NOMO-1 treated with dmso at 0.1 percent for 144 hours (cell line): ENCODE measurements around the gene GNG8.

Source experiments
- DNase-seq: peaks from one replicate; lab custom pipeline; 2025; ENCODE audit not compliant: unreplicated experiment; lab: John Stamatoyannopoulos, UW

Gene GNG8

GRCh38 chr19:46635920-46636761, at the start of gene GNG8:
Gene GNG8 (minus strand): TSS chr19:46636202. CDS start chr19:46634682, 1,520 bp downstream.
- DNase-seq, result no peak

- no peak for DNase-seq
Measured at GRCh38 chr19:46685189-46685588, 49.2 kb upstream of the GNG8 start.

GRCh38 chr19:46678110-46678732, 42.2 kb upstream of the GNG8 start:
- no peak for DNase-seq

- no peak for DNase-seq
Measured at GRCh38 chr19:46674416-46675178, 38.6 kb upstream of the GNG8 start.

- DNase-seq, result no peak
Measured at GRCh38 chr19:46670813-46671212, 34.8 kb upstream of the GNG8 start.

- no peak for DNase-seq
Measured at GRCh38 chr19:46668662-46669061, 32.7 kb upstream of the GNG8 start.

- DNase-seq, result no peak
Measured at GRCh38 chr19:46665072-46665471, 29.1 kb upstream of the GNG8 start.

GRCh38 chr19:46661735-46662592, 26.0 kb upstream of the GNG8 start:
- DNase-seq, result peak; percentile 73

GRCh38 chr19:46661020-46661731, 25.2 kb upstream of the GNG8 start, which contains the start of gene DACT3:
Gene DACT3 (minus strand): TSS chr19:46661182. CDS start chr19:46661064, 118 bp downstream.
- peak; percentile 99 for DNase-seq

- no peak for DNase-seq
Measured at GRCh38 chr19:46660551-46661019, 24.6 kb upstream of the GNG8 start.

- DNase-seq, result no peak
Measured at GRCh38 chr19:46660008-46660517, 24.1 kb upstream of the GNG8 start.

- DNase-seq, result no peak
Measured at GRCh38 chr19:46659151-46660007, 23.4 kb upstream of the GNG8 start.

GRCh38 chr19:46656541-46656940, 20.5 kb upstream of the GNG8 start:
- DNase-seq, result no peak

- DNase-seq, result no peak
Measured at GRCh38 chr19:46654621-46655152, 18.7 kb upstream of the GNG8 start.

- DNase-seq, result no peak
Measured at GRCh38 chr19:46650445-46650844, 14.4 kb upstream of the GNG8 start.

GRCh38 chr19:46648961-46649960, 13.3 kb upstream of the GNG8 start:
- no peak for DNase-seq
